Smooth muscle cell of bladder (primary cell): ENCODE measurements around the gene FAM210A. TPM values are rescaled to one million over a fixed set of nuclear protein-coding genes. Genes with fewer than 3 reads are reported as not detected.

Source experiments
- total RNA-seq: library from RNA; depleted of rRNA; stranded (reverse); fragments of >200 nt; gene quantifications from 2 replicates; pipeline ENCODE4 v1.2.3, GENCODE V29; 2014

Gene FAM210A, protein sequence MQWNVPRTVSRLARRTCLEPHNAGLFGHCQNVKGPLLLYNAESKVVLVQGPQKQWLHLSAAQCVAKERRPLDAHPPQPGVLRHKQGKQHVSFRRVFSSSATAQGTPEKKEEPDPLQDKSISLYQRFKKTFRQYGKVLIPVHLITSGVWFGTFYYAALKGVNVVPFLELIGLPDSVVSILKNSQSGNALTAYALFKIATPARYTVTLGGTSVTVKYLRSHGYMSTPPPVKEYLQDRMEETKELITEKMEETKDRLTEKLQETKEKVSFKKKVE
- 10.0 and 32.4 TPM in 2 replicates for total RNA-seq

DNA sequence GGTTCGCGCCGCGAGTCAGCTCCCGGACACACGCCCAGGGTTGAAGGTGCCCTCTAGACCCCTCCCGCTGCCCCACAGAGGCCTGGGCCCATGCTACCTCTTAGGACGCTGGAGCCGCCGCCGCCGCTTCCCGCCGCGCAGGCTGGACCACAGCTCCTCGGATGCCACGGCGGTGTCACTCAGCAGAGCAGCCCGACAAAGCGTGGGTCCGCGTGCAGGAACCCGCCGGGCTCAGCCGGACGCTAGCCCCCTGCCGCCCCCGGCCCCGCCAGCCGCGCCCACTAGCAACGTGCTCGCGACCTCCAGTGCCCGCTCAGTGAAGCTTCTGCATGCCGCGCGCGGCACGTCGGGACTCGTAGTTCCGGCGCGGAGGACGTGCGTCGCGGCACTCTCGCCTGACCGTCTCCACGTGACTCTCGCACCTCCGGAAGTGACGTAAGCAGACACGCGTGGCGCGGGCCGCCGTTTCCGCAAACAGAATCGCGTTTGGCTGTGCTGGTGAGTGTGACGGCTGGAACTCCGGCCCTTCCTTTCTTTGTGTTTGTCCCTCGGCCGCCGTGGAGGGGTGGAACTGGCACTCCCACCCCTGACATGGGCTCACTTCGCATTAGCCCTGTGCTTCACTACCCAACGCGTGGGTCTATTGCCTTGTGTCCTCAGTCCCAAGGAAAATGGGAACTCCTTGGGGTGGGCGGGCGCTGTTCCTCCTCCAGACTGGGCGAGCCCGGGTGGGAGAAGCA, at the start of gene FAM210A, which contains the start of gene RNMT:
Gene FAM210A, minus strand, starts transcription at position 327 of the 740 bp plus-strand sequence. CDS start 44,481 bp downstream, outside the sequence.
Gene RNMT, plus strand, starts transcription at position 442 of the 740 bp plus-strand sequence. CDS start 4,845 bp downstream, outside the sequence.

Other genes starting within 250 kb of the FAM210A start
- 16.6 and 20.7 TPM in 2 replicates for gene RNMT, start 115 bp upstream of the FAM210A start, total RNA-seq
- gene MC5R, start 97.6 kb upstream of the FAM210A start, total RNA-seq, result not detected in 2 replicates
- gene MC2R, start 189.0 kb upstream of the FAM210A start, total RNA-seq, result not detected in 2 replicates